Measurements from ENCODE around the gene IRF2.
"Not testable (repeated sequence)": the region's sequence is repeated elsewhere in the genome, so short reads cannot be mapped to it uniquely, and the experiment has no call there.

DNA sequence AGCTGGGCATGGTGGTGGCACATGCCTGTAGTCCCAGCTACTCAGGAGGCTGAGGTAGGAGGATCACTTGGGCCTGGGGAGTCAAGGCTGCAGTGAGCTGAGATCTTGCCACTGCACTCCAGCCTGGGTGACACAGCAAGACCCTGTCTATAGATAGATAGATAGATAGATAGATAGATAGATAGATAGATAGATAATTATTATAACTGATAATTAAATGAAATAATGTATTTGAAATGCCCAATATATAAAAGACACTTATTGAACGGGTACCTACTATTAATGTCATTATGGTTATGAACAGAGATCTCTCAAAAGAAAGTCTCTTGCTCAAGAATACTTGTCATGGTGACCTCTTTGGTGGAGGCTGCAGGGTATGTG, 131.5 kb downstream of the IRF2 start:
- TF ChIP-seq, protein P1, sequence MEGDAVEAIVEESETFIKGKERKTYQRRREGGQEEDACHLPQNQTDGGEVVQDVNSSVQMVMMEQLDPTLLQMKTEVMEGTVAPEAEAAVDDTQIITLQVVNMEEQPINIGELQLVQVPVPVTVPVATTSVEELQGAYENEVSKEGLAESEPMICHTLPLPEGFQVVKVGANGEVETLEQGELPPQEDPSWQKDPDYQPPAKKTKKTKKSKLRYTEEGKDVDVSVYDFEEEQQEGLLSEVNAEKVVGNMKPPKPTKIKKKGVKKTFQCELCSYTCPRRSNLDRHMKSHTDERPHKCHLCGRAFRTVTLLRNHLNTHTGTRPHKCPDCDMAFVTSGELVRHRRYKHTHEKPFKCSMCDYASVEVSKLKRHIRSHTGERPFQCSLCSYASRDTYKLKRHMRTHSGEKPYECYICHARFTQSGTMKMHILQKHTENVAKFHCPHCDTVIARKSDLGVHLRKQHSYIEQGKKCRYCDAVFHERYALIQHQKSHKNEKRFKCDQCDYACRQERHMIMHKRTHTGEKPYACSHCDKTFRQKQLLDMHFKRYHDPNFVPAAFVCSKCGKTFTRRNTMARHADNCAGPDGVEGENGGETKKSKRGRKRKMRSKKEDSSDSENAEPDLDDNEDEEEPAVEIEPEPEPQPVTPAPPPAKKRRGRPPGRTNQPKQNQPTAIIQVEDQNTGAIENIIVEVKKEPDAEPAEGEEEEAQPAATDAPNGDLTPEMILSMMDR (IDR thresholded peaks at IDR 0.05; ENCODE audit: control extremely low read depth in 1 of 3, insufficient read depth in 1 of 3, low read depth in 1 of 3, low read length in 3 of 3): not testable (repeated sequence)
- TF ChIP-seq, protein P2, sequence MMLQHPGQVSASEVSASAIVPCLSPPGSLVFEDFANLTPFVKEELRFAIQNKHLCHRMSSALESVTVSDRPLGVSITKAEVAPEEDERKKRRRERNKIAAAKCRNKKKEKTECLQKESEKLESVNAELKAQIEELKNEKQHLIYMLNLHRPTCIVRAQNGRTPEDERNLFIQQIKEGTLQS (IDR thresholded peaks at IDR 0.05; ENCODE audit: insufficient read depth, low read depth, low read length): not testable (repeated sequence)
- TF ChIP-seq USF2 (IDR thresholded peaks at IDR 0.05; ENCODE audit: low read length); CHD7 (IDR thresholded peaks at IDR 0.05; ENCODE audit: insufficient replicate concordance, low read length); POLR2A (IDR thresholded peaks at IDR 0.05; ENCODE audit: control extremely low read depth in 1 of 2, low read depth in 2 of 2, low read length in 2 of 2); SAP30 (IDR thresholded peaks at IDR 0.05; ENCODE audit: insufficient read depth, insufficient replicate concordance, low read length); GABPA (IDR thresholded peaks at IDR 0.05; ENCODE audit: borderline replicate concordance, insufficient read depth, low read length); EP300 (IDR thresholded peaks at IDR 0.05; ENCODE audit: borderline replicate concordance in 1 of 2, low read depth in 2 of 2, low read length in 2 of 2); MAFK (IDR thresholded peaks at IDR 0.05; ENCODE audit: low read depth, low read length); BACH1 (IDR thresholded peaks at IDR 0.05; ENCODE audit: low read length); FOSL1 (IDR thresholded peaks at IDR 0.05; ENCODE audit: insufficient read depth, low read depth, low read length): not testable (repeated sequence)
